Neuron (in vitro differentiated cells): Measurements from ENCODE around the gene E2F7.

Source experiments
- H2AFZ ChIP-seq: one replicate; pipeline ENCODE4 v1.6.1; 2013; ENCODE audit warnings: low read depth, mild to moderate bottlenecking, inconsistent platforms, low read length, moderate library complexity
- H3K27me3 ChIP-seq: one replicate; pipeline ENCODE4 v1.6.1; 2013; ENCODE audit warnings: low read length; ENCODE audit not compliant: insufficient read depth
- H3K36me3 ChIP-seq: one replicate; pipeline ENCODE4 v1.6.1; 2013; ENCODE audit warnings: low read length; ENCODE audit not compliant: insufficient read depth
- H3K4me1 ChIP-seq: one replicate; pipeline ENCODE4 v1.6.1; 2013; ENCODE audit warnings: low read length; ENCODE audit not compliant: insufficient read depth
- H3K4me3 ChIP-seq: 2 replicates; pipeline ENCODE4 v1.5.1; 2013; ENCODE audit warnings: mild to moderate bottlenecking, low read length, moderate library complexity
- H3K9me3 ChIP-seq: one replicate; pipeline ENCODE4 v1.6.1; 2013; ENCODE audit warnings: low read length

The E2F7 gene

GRCh38 chr12:77060136-77060882 lies 5.1 kb downstream of the E2F7 start:
- Histone ChIP-seq H3K36me3 (peaks cover 62% of the 10 kb centered on the region), H3K27me3 (no peaks in the 10 kb centered on the region), H2AFZ (no peak overlapping the region), H3K4me3 (no peak overlapping the region), H3K4me1 (peaks cover 14% of the 10 kb centered on the region), H3K9me3 (no peaks in the 10 kb centered on the region)

GRCh38 chr12:77058740-77059139 lies 6.6 kb downstream of the E2F7 start:
- H3K4me3 ChIP-seq, result no peak overlapping the region
- no peaks in the 10 kb centered on the region for H3K27me3 ChIP-seq
- H3K36me3 ChIP-seq, result peaks cover 77% of the 10 kb centered on the region
- H2AFZ ChIP-seq, result no peak overlapping the region
- H3K4me1 ChIP-seq, result peaks cover 10% of the 10 kb centered on the region
- H3K9me3 ChIP-seq, result no peaks in the 10 kb centered on the region

DNA sequence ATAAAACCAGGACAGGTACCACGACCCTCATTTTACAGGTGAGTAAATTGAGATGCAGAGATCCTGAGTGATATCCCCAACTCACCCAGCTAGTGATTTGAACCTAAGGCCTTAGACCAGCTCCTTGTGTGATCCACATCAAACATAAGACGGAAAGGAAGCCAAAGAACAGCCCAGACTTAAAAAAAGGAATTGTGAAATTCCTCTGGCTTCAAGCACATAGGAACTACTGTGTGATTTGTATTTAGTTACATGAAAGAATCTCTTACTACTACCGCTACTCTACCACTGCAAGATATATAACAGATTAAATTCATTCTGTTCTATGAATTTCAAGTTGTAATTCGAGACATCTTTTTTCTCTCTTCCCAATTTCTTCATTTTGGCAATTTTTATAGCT lies 10.5 kb downstream of the E2F7 start:
- Histone ChIP-seq H3K27me3 (no peaks in the 10 kb centered on the region), H2AFZ (no peak overlapping the region), H3K4me3 (no peak overlapping the region), H3K36me3 (peaks cover 62% of the 10 kb centered on the region), H3K9me3 (no peaks in the 10 kb centered on the region), H3K4me1 (peaks cover 2% of the 10 kb centered on the region)

DNA sequence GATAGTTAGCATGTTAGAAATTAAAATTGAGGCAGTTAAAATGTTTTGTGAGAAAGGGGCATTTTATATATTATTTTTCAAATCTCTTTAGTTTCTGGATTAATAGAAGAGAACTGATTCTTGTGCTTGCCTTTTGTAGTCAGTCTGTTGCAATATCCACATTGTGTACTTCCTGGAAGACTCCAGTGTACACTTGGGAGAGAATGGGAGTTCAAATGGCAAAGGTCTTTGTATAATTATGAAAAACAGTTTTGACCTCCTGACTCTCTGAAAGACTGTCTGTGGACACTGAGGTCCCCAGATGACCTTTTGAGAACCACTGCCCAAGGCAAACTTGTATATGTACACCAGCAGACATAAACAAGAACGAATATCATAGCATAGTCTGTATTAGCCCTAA lies 12.1 kb downstream of the E2F7 start:
- Histone ChIP-seq H3K27me3 (no peaks in the 10 kb centered on the region), H3K9me3 (no peaks in the 10 kb centered on the region), H2AFZ (no peak overlapping the region), H3K4me3 (no peak overlapping the region), H3K36me3 (peaks cover 70% of the 10 kb centered on the region), H3K4me1 (peaks cover 2% of the 10 kb centered on the region)

- H3K27me3 ChIP-seq, result no peaks in the 10 kb centered on the region
- no peak overlapping the region for H2AFZ ChIP-seq
- H3K4me1 ChIP-seq, result peaks cover 2% of the 10 kb centered on the region
- H3K9me3 ChIP-seq, result no peaks in the 10 kb centered on the region
- H3K4me3 ChIP-seq, result no peak overlapping the region
- H3K36me3 ChIP-seq, result peaks cover 75% of the 10 kb centered on the region
Measured at GRCh38 chr12:77049767-77050353, 15.5 kb downstream of the E2F7 start.

DNA sequence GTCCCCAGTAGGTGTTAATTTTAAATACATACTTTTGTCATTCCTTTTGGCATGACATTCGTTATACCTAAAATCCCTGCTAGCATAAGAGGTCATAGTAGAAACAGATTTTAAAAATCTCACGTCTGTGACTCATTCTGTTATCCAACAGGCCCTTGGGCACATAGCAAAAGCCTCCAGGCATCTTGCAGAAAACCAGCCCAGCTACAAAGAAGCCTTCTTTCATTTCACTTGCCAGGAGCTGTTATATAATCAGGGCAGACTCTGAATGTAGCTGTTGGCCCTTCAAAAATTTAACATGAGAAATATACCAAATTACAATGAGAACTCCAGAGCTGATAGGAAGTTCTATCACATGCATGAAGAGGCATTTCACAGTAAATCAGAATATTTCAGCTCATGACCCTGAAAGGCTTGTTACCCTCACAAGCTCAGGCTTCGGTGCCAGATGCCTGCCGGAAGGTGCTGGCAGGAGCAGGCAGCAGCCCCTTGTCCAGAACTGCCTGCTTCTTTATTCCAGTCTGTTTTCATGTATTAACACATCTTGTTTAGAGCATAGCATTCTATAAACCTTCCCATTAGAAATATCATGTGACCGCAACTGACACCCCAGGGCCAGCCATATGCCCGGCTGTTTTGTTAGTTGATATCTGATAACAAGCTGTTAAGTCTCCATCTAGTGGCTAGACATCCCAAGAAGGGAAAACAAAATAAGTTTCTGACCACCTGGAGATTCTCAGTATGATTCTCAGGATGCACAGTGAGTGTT lies 17.8 kb downstream of the E2F7 start:
- H3K27me3 ChIP-seq, result no peaks in the 10 kb centered on the region
- H3K4me3 ChIP-seq, result no peak overlapping the region
- H3K36me3 ChIP-seq, result peaks cover 80% of the 10 kb centered on the region
- H3K9me3 ChIP-seq, result no peaks in the 10 kb centered on the region
- no peak overlapping the region for H2AFZ ChIP-seq
- H3K4me1 ChIP-seq, result peaks cover 2% of the 10 kb centered on the region

- Histone ChIP-seq H3K9me3 (no peaks in the 10 kb centered on the region), H3K27me3 (no peaks in the 10 kb centered on the region), H2AFZ (no peak overlapping the region), H3K4me1 (no peaks in the 10 kb centered on the region), H3K36me3 (peaks cover 88% of the 10 kb centered on the region), H3K4me3 (no peak overlapping the region)
Measured at GRCh38 chr12:77046468-77046867, 18.9 kb downstream of the E2F7 start.

DNA sequence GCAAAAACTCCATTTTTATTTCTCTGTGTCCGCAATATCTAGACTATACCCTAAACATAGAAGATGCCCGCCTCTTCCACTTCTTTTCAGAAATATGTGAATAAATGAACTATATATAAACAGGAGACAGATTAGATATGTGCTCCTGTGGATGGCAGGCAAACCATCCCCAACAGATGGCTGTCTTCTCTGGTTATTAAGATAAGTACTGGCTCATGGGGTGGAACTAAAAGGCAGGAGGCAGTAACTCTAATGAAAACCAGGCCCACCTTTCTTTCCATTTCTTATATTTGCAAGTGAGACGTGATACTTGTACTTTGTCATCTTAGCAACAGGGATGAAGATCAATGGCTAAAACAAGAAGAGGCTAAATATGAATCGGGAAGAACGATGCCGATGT lies 20.2 kb downstream of the E2F7 start:
- Histone ChIP-seq H3K4me3 (no peak overlapping the region), H3K36me3 (peaks cover 93% of the 10 kb centered on the region), H3K27me3 (no peaks in the 10 kb centered on the region), H3K9me3 (peaks cover 2% of the 10 kb centered on the region), H2AFZ (no peak overlapping the region), H3K4me1 (no peaks in the 10 kb centered on the region)

DNA sequence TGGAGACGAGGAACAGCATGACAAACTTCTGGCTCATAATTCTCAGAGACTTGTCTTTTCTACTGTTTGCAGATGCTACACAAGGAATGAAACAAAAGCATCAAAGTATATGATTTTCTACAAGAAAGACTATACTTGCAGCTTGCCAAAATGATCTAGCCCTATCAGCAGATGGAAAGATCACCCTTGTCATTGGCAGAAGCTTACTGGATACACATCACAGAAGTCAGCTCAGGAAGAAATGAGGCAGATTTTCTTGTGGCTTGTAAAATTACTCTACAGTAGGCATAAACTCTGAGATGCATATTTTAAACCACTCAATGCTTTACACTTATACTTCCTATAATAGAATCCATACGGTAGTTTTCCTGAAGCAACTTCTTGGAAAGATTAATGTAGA lies 20.6 kb downstream of the E2F7 start:
- H3K36me3 ChIP-seq, result peaks cover 94% of the 10 kb centered on the region
- H3K4me3 ChIP-seq, result no peak overlapping the region
- H3K27me3 ChIP-seq, result no peaks in the 10 kb centered on the region
- no peaks in the 10 kb centered on the region for H3K4me1 ChIP-seq
- H3K9me3 ChIP-seq, result peaks cover 4% of the 10 kb centered on the region
- no peak overlapping the region for H2AFZ ChIP-seq

DNA sequence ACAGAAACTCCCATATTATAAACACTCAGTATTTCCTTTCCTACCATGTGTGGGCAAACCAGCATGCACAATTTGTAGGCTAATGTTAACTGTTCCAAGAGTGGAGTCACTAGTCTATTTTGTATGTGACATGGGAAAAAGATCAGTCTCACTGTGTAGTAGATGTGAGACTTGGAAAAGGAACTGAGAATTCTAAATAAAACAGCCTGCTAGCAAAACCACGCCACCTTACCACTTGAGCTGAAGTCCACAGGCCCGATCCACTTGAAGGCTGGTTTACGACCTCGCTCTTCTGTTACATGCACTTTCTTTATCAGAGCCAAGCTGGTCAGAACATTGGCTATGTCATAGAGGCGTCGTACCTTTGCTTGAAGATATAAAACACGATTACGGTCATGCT lies 22.5 kb downstream of the E2F7 start:
- no peak overlapping the region for H2AFZ ChIP-seq
- no peak overlapping the region for H3K4me3 ChIP-seq
- H3K36me3 ChIP-seq, result peaks cover 91% of the 10 kb centered on the region
- peaks cover 6% of the 10 kb centered on the region for H3K9me3 ChIP-seq
- H3K4me1 ChIP-seq, result no peaks in the 10 kb centered on the region
- no peaks in the 10 kb centered on the region for H3K27me3 ChIP-seq

GRCh38 chr12:77040231-77040630 lies 25.1 kb downstream of the E2F7 start:
- H3K4me1 ChIP-seq, result no peaks in the 10 kb centered on the region
- H3K36me3 ChIP-seq, result peaks cover 82% of the 10 kb centered on the region
- H2AFZ ChIP-seq, result no peak overlapping the region
- H3K4me3 ChIP-seq, result no peak overlapping the region
- H3K27me3 ChIP-seq, result no peaks in the 10 kb centered on the region
- peaks cover 9% of the 10 kb centered on the region for H3K9me3 ChIP-seq

DNA sequence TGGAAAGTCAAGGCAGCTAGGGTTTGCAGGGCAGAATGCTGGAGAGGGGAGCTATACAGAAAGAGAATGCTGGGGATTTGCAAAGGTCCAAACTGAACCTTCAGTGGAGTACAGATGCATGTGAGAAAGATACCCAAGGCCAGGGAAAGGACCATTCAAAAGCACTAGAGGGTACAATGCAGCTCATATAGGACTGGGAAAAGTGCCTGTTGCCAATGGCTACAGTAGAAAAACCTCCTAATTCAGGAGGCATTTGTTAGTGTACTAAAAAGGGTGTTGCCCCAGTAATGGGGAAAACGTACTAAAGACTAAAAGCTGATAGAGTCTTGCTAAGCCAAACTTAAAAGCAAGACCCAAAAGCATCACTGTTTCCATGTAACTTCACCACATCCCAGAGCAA lies 30.1 kb downstream of the E2F7 start:
- Histone ChIP-seq H3K36me3 (peaks cover 82% of the 10 kb centered on the region), H3K4me3 (no peak overlapping the region), H3K27me3 (no peaks in the 10 kb centered on the region)

More for the DNA sequence above, 30.1 kb downstream of the E2F7 start:
- H3K4me1 ChIP-seq, result no peaks in the 10 kb centered on the region
- H3K9me3 ChIP-seq, result peaks cover 7% of the 10 kb centered on the region
- no peak overlapping the region for H2AFZ ChIP-seq
